ENCODE results near the gene GNG13.

GNG13 gene

DNA sequence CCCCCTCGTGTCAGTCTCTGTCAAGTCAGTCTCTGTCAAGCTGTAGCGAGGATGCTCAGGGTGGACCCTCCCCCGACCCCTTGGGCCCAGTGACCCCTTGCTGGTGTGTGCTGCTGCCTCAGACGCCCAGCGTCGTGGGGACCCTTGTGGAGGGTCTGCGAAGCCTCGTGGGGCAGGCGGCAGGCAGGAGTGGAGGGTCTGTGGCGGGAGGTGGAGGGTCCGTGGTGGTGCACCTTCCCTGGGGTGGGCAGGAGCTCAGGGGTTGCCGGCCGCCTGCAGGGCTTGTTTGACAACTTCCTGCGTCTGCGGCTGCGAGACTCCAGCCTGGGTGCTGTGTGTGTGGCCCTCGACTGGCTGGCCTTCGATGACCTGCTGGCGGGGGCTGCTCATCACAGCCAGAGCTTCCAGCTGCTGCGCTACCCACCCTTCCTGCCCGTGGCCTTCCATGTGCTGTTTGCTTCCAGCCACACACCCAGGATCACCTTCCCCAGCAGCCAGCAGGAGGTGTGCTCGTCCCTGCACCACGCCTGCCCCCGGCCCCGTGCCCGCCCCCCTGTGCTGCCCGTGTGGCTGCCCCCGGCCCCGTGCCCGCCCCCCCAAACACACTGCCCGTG, 5.6 kb downstream of the GNG13 start:
- TF ChIP-seq ZBTB7A (IDR thresholded peaks at IDR 0.05; ENCODE audit: low read depth) (peak; percentile 79), CEBPB (IDR thresholded peaks at IDR 0.05) (no peak)

- TF ChIP-seq REST (IDR thresholded peaks at IDR 0.05; ENCODE audit: low read depth) = no peak
- TF ChIP-seq, protein P1, sequence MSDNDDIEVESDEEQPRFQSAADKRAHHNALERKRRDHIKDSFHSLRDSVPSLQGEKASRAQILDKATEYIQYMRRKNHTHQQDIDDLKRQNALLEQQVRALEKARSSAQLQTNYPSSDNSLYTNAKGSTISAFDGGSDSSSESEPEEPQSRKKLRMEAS (IDR thresholded peaks at IDR 0.05) = no peak
- TF ChIP-seq ZBTB7A (IDR thresholded peaks at IDR 0.05; ENCODE audit: low read depth) = 0 out of 2 replicates have a peak, but pooled peaks have one; percentile 37
These were observed 6.3 kb downstream of the GNG13 start for GRCh38 chr16:794091-794822.

- TF ChIP-seq CREB1 (IDR thresholded peaks at IDR 0.05; ENCODE audit: low read depth) (no peak), REST (IDR thresholded peaks at IDR 0.05; ENCODE audit: low read depth) (no peak), CEBPB (IDR thresholded peaks at IDR 0.05) (no peak), EGR1 (IDR thresholded peaks at IDR 0.05) (no peak), TCF12 (IDR thresholded peaks at IDR 0.05; ENCODE audit: low read depth) (no peak), NFIC (IDR thresholded peaks at IDR 0.05) (no peak), RAD21 (IDR thresholded peaks at IDR 0.05; ENCODE audit: low read depth) (no peak), FOXM1 (IDR thresholded peaks at IDR 0.05; ENCODE audit: borderline replicate concordance, low read depth) (no peak)
These were observed 7.1 kb downstream of the GNG13 start for GRCh38 chr16:793414-793813.

DNA sequence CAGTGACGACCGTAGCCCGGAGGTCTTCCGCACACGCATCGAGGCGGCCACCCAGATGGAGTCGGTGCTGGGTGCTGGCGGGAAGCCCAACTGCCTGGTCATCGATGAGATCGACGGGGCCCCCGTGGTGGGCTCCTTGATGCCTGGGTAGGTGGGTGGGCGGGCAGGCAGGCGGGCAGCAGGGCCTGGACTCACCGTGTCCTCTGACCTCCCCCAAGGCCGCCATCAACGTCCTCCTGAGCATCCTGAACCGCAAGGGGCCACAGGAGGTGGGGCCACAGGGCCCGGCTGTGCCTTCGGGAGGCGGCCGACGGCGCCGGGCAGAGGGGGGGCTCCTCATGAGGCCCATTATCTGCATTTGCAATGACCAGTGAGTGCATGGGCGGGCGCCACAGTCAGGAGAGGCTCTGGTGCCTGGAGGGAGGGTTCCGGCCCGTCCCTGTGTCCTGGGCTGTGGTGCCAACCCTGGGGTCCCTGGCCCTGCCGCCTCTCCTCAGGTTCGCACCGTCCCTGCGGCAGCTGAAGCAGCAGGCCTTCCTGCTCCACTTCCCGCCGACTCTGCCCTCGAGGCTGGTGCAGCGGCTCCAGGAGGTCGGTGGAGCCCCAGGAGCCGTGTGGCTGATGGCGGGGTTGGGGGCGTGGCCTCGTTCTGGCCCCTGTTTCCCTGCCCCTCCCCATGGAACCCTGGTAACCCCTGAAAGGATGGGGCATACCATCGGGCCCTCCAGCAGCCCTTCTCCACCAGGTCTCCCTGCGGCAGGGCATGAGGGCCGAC, 8.1 kb downstream of the GNG13 start:
- TF ChIP-seq TEAD4 (IDR thresholded peaks at IDR 0.05) (no peak), ZBTB7A (IDR thresholded peaks at IDR 0.05; ENCODE audit: low read depth) (no peak), EP300 (IDR thresholded peaks at IDR 0.05; ENCODE audit: borderline replicate concordance) (no peak), TCF12 (IDR thresholded peaks at IDR 0.05; ENCODE audit: low read depth) (no peak), YY1 (IDR thresholded peaks at IDR 0.05; ENCODE audit: low read depth) (no peak), CREB1 (IDR thresholded peaks at IDR 0.05; ENCODE audit: low read depth) (no peak), EGR1 (IDR thresholded peaks at IDR 0.05) (no peak), REST (IDR thresholded peaks at IDR 0.05; ENCODE audit: low read depth) (no peak), TAF1 (IDR thresholded peaks at IDR 0.05; ENCODE audit: low read depth) (no peak), CEBPB (IDR thresholded peaks at IDR 0.05) (no peak), FOXM1 (IDR thresholded peaks at IDR 0.05; ENCODE audit: borderline replicate concordance, low read depth) (no peak), RAD21 (IDR thresholded peaks at IDR 0.05; ENCODE audit: low read depth) (no peak), NFIC (IDR thresholded peaks at IDR 0.05) (no peak)
- TF ChIP-seq, protein P2, sequence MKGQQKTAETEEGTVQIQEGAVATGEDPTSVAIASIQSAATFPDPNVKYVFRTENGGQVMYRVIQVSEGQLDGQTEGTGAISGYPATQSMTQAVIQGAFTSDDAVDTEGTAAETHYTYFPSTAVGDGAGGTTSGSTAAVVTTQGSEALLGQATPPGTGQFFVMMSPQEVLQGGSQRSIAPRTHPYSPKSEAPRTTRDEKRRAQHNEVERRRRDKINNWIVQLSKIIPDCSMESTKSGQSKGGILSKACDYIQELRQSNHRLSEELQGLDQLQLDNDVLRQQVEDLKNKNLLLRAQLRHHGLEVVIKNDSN (IDR thresholded peaks at IDR 0.05) = no peak
- TF ChIP-seq, protein P1 (IDR thresholded peaks at IDR 0.05) = no peak

- TF ChIP-seq YY1 (IDR thresholded peaks at IDR 0.05; ENCODE audit: low read depth) (no peak), ZBTB7A (IDR thresholded peaks at IDR 0.05; ENCODE audit: low read depth) (no peak), TCF12 (IDR thresholded peaks at IDR 0.05; ENCODE audit: low read depth) (no peak), FOXM1 (IDR thresholded peaks at IDR 0.05; ENCODE audit: borderline replicate concordance, low read depth) (no peak), CEBPB (IDR thresholded peaks at IDR 0.05) (no peak), CREB1 (IDR thresholded peaks at IDR 0.05; ENCODE audit: low read depth) (no peak), TAF1 (IDR thresholded peaks at IDR 0.05; ENCODE audit: low read depth) (no peak), EP300 (IDR thresholded peaks at IDR 0.05; ENCODE audit: borderline replicate concordance) (no peak)
- TF ChIP-seq, protein P2 (IDR thresholded peaks at IDR 0.05) = no peak
These were observed 9.4 kb downstream of the GNG13 start for GRCh38 chr16:791131-791530.

Measured in Ishikawa (cell line).